Stimulated activated naive CD4-positive, alpha-beta T cell (primary cell): ENCODE measurements around the gene FOXO3.
A peak's percentile ranks its signal among the peaks of the same experiment; 100 is the strongest.
"Not testable (repeated sequence)": the region's sequence is repeated elsewhere in the genome, so short reads cannot be mapped to it uniquely, and the experiment has no call there.

Experiments
- DNase-seq, 6 experiments: peaks; one replicate each; lab custom pipeline; 2025; lab: John Stamatoyannopoulos, UW

The FOXO3 gene

DNA sequence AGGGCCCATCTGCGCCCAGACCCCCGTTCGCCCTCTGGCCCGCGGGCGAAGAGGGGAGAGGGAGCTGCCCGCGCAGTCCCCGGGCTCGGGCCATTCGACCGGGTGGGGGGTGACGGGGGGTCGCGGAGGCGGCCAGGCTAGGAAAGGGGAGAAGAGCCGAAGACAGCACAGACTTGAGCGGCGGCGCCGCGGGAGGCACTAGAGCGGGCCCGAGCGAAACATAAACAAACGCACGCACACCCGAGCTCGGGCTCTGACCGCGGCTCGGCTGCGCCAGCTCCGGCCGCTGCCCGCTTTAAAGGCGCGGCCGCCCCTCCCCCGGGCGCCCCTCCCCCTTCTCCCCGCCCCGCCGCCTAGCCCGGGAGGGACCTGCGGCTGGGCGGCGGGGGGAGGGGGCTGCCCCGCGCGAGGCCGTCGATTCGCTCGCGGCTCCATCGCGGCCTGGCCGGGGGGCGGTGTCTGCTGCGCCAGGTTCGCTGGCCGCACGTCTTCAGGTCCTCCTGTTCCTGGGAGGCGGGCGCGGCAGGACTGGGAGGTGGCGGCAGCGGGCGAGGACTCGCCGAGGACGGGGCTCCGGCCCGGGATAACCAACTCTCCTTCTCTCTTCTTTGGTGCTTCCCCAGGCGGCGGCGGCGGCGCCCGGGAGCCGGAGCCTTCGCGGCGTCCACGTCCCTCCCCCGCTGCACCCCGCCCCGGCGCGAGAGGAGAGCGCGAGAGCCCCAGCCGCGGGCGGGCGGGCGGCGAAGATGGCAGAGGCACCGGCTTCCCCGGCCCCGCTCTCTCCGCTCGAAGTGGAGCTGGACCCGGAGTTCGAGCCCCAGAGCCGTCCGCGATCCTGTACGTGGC, at the start of gene FOXO3:
FOXO3 (plus strand) TSS at position 455 of the 846 bp plus-strand sequence; CDS start at position 747, 292 bp downstream.
- DNase-seq, result peak in 5 of 6 experiments; percentile 42 to 74 (median 61)

GRCh38 chr6:108518714-108519576, 41.8 kb upstream of the FOXO3 start:
- DNase-seq, result no peak

- no peak for DNase-seq
These were observed 39.1 kb upstream of the FOXO3 start for GRCh38 chr6:108521616-108522107.

GRCh38 chr6:108523697-108524096, 37.0 kb upstream of the FOXO3 start:
- DNase-seq, result no peak

GRCh38 chr6:108524528-108525248, 36.0 kb upstream of the FOXO3 start:
- DNase-seq, result no peak

GRCh38 chr6:108526739-108527174, 34.0 kb upstream of the FOXO3 start:
- peak in 2 of 6 experiments; percentile 7 to 13 for DNase-seq

GRCh38 chr6:108528878-108529277, 31.8 kb upstream of the FOXO3 start:
- no peak for DNase-seq

- no peak for DNase-seq
These were observed 29.4 kb upstream of the FOXO3 start for GRCh38 chr6:108531332-108531731.

DNA sequence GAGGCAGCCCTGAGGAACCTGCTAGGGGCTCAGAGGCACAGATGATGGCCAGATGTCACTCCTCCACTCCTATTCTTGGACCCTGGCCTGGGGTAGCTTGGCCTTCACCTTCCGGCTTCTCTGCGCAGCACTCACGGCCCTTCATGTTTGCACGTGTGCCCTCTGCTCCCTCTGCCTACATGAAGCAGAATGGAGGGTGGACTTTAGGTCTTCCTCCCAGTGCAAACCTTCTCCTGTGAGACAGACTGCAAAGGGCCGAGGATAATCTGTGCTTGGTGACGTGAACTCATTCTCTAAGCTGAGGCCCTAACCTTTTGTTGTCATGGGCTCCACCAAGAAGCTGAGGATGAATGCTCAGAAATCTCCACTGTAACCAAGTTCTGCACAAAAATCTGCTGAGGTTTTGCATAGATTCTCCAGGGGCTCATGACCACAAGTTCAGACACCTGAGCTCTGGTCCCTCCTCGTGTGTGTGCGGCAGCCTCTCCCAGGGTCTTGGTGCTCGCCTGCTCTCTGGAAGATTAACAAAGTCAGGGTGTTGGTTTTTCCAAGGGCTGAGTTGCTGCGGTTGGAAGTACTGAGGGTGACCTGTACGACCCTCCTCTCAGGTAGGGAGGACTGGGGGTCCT, 25.5 kb upstream of the FOXO3 start:
- DNase-seq, result no peak

DNA sequence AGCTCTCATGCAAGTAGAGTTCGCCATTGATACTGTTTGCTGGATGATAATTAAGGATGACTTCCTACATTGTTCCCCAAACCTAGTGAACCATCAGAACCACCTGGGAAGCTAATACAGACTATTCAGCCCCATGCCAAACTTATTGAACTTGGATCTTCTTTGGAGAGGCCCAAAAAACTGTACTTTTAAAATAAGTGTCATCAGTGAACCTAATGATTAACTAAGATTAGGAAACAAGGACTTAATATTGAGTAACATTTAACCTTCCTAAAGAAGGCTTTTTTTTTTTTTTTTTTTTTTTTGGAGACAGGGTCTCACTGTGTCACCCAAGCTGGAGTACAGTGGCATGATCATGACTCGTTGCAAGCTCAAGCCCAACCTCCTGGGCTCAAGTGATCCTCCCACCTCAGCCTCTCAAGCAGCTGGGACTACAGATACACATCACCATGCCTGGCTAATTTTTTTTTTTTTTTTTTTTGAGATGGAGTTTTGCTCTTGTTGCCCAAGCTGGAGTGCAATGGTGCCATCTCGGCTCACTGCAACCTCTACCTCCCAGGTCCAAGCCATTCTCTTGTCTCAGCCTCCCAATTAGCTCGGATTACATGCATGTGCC, 24.7 kb upstream of the FOXO3 start:
- DNase-seq, result not testable (repeated sequence)

DNA sequence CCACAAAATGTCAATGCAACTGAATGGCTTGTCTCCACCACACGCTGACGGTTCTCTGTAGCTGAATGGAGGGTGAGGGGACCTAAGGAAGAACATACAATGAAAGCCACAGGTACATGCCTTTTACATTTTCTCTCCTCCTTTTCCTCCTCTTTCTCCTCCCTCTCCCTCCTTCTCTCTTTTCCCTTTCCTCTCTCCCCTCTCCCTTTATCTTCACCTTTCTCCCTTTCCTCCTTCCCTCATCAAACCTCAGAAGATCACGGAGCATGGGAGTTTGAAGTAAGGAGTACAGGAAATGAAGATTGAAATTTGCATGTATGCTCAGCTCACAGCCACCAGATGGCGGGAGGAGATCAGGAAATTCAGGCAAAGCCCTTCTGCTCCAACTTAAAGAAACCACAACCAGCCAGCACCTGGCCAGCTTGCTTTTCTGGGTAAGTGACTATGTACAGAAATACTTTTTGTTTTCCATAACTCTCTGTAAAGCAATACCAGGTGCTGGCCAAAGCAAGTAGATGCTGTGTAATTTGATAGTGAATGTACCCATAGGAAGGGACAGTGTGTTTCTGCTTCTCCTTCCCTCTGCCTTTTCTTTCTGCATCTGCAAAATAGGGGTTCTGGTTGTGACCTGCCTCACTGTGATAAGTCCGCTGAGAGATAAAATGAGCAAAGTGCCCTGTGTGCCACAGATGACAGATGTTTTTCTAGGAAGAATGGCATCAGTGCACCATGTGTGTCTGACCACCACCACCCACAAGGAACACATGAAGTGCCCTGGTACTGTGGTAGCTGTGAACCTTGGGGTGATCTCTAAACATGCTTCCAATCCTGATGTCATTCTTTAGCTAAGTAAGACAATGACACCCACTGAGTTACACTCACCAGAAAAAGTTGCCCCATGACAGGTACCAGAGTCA, 18.6 kb upstream of the FOXO3 start:
- peak; percentile 48 to 74 (median 64) for DNase-seq

- no peak for DNase-seq
These were observed 17.4 kb upstream of the FOXO3 start for GRCh38 chr6:108543175-108543940.

- no peak for DNase-seq
These were observed 16.1 kb upstream of the FOXO3 start for GRCh38 chr6:108544606-108545005.

DNA sequence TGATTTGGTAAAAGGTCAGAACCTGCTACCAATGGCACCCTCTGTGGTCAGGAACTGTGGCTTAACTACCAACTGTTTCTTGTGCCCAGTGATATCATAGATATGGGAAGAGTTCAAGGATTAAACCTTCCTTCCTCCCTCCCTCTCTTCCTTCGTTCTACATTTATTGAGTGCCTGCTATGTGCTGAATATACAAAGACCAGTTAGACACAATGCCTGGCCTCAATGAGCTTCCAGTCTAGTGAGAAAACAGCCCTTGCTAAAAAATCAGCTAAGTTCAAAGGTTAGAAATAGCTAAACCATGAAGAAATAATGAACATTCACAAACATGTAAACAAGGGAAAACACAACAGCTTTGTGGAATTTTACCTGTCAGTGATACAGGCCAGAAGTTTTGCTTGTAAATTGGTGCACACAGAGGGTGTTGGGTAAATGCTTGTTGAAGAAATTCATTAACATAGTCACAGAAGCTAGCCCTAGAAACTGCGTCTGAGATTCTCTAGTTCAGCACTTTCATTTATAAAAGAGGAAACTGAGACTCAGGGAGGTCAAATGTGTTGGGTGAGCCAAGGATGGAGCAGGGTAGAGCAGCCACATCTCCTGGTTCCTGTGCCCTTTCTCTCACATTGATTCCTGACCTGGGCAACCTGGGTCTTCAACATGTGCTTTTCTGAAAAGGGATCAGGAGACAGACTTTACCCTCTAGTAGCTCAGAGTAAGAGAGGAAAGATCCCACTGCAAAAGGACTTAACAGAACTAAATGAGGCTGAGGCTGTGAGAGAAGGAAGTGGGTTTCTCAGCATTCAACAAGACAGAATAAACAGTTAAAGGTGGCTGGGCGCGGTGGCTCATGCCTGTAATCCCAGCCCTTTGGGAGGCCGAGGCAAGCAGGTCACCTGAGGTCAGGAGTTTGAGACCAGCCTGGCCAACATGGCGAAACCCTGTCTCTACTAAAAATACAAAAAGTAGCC, 14.4 kb upstream of the FOXO3 start:
- no peak for DNase-seq

DNA sequence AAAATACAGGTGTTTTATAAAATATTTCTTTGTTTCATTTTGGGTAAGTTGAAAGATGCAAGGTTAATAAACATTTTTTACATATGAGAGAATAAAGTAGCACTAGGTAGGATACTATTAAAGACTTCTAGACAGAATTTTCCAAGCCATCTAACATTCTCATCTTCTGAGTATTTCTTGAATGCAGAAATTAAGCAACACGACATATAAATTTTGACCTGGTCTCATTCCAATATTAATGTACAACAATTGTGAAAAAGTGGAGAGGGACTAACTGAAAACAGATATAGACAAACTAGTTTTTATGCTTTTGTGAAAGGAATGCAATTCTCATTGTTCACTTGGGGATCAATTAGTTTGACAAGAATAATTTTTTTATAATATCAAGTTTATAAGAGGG, 11.5 kb upstream of the FOXO3 start:
- DNase-seq, result no peak

GRCh38 chr6:108549741-108550140, 11.0 kb upstream of the FOXO3 start:
- no peak for DNase-seq

DNA sequence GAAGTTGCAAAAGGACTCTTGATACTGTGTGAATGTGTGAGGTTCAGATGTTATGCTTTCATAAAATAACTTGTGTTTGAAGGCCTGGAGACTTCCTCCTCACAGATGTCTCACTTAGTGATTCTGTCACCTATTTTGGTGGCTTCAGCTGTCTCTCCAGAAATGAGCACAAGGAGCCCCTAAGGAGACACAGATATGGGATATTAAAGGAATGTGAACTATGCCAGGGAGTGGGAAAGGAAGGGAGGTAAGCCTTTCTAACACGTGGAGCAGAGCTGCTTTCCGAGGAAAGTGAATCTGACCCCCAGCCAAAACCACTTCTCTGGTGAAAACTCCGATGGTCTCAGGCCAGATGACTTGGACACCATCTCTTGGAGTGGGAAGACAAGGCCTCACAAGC, 10.5 kb upstream of the FOXO3 start:
- DNase-seq, result no peak
